ENCODE results near the gene IER5L. TPM values are rescaled to one million over a fixed set of nuclear protein-coding genes. Genes with fewer than 3 reads are reported as not detected.

Gene IER5L
- total and polyA plus RNA-seq, 2 experiments from 2014 or later: 4.3 to 81.7 TPM

DNA sequence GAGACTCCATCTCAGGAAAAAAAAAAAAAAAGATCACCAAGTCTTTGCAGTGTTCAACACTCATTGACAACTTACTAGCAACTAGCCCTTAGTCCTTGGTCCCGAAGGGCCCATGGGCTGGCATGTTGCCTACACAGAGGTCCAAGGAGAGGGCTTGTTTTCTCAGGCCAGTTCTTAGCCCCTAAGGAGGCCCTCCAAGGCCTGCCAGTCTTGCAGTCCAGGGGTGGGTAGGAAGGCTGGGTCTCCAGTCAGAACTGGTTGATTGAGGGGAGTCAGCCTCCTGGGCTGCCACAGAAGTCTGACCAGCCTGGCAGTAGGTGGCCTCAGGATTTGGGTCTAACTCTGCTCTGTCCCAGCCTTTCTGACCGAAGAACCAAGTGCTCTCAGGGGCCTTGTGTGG, 32.7 kb downstream of the IER5L start:
- Histone ChIP-seq H3K9ac (peak overlapping the region; percentile 69), H3K79me2 (ENCODE audit: insufficient read depth) (peaks cover 30% of the 10 kb centered on the region), H4K20me1 (ENCODE audit: insufficient read depth) (no peaks in the 10 kb centered on the region), H3K9me2 (ENCODE audit: insufficient read depth) (no peaks in the 10 kb centered on the region), H3K36me3 (ENCODE audit: low read depth) (no peaks in the 10 kb centered on the region), H3K4me1 (ENCODE audit: insufficient read depth) (peaks cover 58% of the 10 kb centered on the region), H3K4me3 (no peak overlapping the region), H3K9me3 (ENCODE audit: low read depth) (no peaks in the 10 kb centered on the region), H3K27ac (peak overlapping the region; percentile 84), H2AFZ (no peak overlapping the region), H3K4me2 (ENCODE audit: unreplicated experiment) (peak overlapping the region; percentile 40), H3F3A (ENCODE audit: insufficient read depth) (peaks cover 17% of the 10 kb centered on the region), H3K27me3 (replicated peaks; ENCODE audit: insufficient read depth) (no peaks in the 10 kb centered on the region)
- no peak for DNase-seq
- 66 to 96% methylated on average over 2 of the region's 2 CpGs for WGBS, 2 experiments (ENCODE audit: low coverage in 1 of 2, low lambda C conversion rate in 2 of 2, missing lambda C conversion rate in 2 of 2)
- in situ Hi-C loops (cut with MboI): no loop called here
- TF ChIP-seq EZH2 (IDR thresholded peaks at IDR 0.05; ENCODE audit: insufficient read depth, poor library complexity, severe bottlenecking): no peak
- no peak for TF ChIP-seq EZH2phosphoT487 (IDR thresholded peaks at IDR 0.05; ENCODE audit: insufficient read depth, low read depth)

DNA sequence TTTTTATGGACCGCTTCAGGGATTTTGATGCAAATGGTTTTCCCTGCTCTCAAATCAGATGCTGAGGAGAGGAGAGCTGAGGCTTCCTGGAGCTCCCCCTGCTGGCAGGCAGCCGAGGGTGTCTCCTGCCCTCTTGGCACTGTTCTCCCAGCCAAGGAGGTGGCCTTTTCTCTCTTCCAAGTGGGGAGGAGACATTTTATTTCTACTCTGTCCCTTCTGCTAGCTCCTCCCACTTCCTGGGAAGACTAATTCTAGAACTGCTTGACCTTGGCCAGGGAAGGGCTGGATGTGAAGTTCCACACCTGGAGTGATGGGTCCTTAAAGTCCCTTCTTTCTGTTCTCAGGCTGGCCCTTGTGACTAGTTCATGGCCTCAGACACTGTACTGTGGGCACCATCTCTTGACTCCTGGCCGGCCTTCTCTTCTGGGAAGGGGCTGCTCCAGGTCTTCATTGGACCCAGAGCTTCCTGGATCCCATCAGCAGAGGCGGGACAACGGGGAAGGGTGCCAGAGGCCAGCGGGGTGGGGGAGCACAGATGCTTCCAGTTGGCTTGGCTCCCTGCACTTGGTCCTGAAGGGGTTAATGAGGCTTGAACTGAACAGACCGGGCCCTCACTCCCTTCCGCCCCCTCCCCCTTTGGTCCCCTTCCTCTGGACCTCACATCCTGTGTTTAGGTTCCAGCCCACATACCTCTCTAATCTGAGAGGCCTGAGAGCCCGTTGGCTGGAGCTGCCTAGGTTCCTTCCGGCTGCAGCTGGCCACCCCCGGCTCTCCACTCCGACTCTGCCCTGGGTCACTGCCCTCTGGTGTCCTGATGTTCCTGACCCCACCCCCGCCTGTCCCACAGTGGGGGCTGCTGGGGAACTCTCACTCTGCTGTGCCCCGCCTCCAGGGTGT, 34.8 kb downstream of the IER5L start:
- Histone ChIP-seq H4K20me1 (ENCODE audit: insufficient read depth) (no peaks in the 10 kb centered on the region), H3K9ac (peak overlapping the region; percentile 99), H3K4me2 (ENCODE audit: unreplicated experiment) (peak overlapping the region; percentile 78), H2AFZ (no peak overlapping the region), H3K36me3 (ENCODE audit: low read depth) (no peaks in the 10 kb centered on the region), H3F3A (ENCODE audit: insufficient read depth) (peaks cover 24% of the 10 kb centered on the region), H3K79me2 (ENCODE audit: insufficient read depth) (peaks cover 30% of the 10 kb centered on the region), H3K4me3 (peak overlapping the region; percentile 3; the same call in 1 of the 2 replicates), H3K4me1 (ENCODE audit: insufficient read depth) (peaks cover 74% of the 10 kb centered on the region), H3K9me2 (ENCODE audit: insufficient read depth) (no peaks in the 10 kb centered on the region), H3K9me3 (ENCODE audit: low read depth) (no peaks in the 10 kb centered on the region), H3K27me3 (replicated peaks; ENCODE audit: insufficient read depth) (no peaks in the 10 kb centered on the region), H3K27ac (peak overlapping the region; percentile 100)
- no peak for TF ChIP-seq EZH2 (IDR thresholded peaks at IDR 0.05; ENCODE audit: insufficient read depth, poor library complexity, severe bottlenecking)
- no peak for TF ChIP-seq EZH2phosphoT487 (IDR thresholded peaks at IDR 0.05; ENCODE audit: insufficient read depth, low read depth)
- in situ Hi-C loops (cut with MboI): no loop called here
- 15 to 21% methylated on average over 9 to 14 of the region's 14 CpGs for WGBS, 2 experiments (ENCODE audit: low coverage in 1 of 2, low lambda C conversion rate in 2 of 2, missing lambda C conversion rate in 2 of 2)
- peak; percentile 93 for DNase-seq

DNA sequence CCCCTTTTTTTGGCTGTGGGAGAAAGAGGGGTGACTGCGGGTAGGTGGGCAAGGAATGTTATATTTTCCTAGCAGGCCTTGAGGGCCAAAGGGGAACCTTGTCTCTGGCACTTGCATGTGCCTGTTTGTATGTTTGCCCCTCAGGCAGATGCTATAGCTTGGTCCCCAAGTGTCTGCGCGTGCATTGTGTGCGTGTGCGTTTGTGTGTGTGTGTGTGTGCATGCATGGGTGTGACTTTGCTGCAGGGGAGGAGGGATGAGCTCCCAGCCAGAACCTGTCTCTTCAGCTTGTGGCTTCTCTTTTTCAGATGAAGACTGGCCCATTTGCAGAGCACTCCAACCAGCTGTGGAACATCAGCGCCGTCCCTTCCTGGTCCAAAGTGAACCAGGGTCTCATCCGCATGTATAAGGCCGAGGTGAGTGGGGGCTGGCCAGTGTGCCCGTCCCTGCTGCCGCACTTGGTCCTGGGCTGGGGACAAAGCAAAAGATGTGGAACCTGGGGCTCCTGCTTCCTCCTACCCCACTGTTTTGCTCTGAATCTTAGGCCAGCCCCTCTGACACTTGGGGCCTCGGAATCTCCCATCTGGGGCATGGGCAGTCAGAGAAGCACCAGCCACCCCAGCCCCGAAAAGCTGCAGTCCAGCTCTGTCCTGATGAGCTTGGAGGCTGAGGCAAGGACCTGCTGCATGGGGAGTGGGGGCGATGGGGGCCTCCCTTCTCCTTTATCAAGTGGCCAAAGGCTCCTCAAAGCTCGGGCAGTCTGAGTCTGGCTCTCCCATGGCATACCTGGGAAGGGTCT, 35.7 kb downstream of the IER5L start:
- Histone ChIP-seq H4K20me1 (ENCODE audit: insufficient read depth) (no peaks in the 10 kb centered on the region), H3K79me2 (ENCODE audit: insufficient read depth) (peaks cover 30% of the 10 kb centered on the region), H3F3A (ENCODE audit: insufficient read depth) (peaks cover 24% of the 10 kb centered on the region), H3K9me3 (ENCODE audit: low read depth) (no peaks in the 10 kb centered on the region), H3K27ac (peak overlapping the region; percentile 100), H3K36me3 (ENCODE audit: low read depth) (no peaks in the 10 kb centered on the region), H3K4me1 (ENCODE audit: insufficient read depth) (peaks cover 79% of the 10 kb centered on the region), H3K4me2 (ENCODE audit: unreplicated experiment) (peak overlapping the region; percentile 78), H3K9ac (peak overlapping the region; percentile 99), H2AFZ (no peak overlapping the region), H3K9me2 (ENCODE audit: insufficient read depth) (no peaks in the 10 kb centered on the region), H3K4me3 (no peak overlapping the region), H3K27me3 (replicated peaks; ENCODE audit: insufficient read depth) (no peaks in the 10 kb centered on the region)
- no peak for DNase-seq
- in situ Hi-C loops (cut with MboI): no loop called here
- TF ChIP-seq EZH2phosphoT487 (IDR thresholded peaks at IDR 0.05; ENCODE audit: insufficient read depth, low read depth) (no peak), EZH2 (IDR thresholded peaks at IDR 0.05; ENCODE audit: insufficient read depth, poor library complexity, severe bottlenecking) (no peak)
- WGBS, 2 experiments (ENCODE audit: low coverage in 1 of 2, low lambda C conversion rate in 2 of 2, missing lambda C conversion rate in 2 of 2): 62 to 65% methylated on average over 15 of the region's 15 CpGs

Data from GM23248 (cell line).